Endothelial cell of umbilical vein (primary cell): ENCODE measurements around the gene UBAC1. TPM values are rescaled to one million over a fixed set of nuclear protein-coding genes. Genes with fewer than 3 reads are reported as not detected.

Experiments
- BruUV-seq: library from RNA; stranded (reverse); fragments of 400-500 nt; replicated peaks from 2 replicates; lab custom pipeline; 2021; lab: Mats Ljungman, UMichigan
- CTCF ChIA-PET: fragments of 300-600, 350-600 bp; sonication (Branson Sonifier 250); formaldehyde crosslinking; loops from one replicate; lab custom pipeline; 2021; ENCODE audit warnings: antibody characterized with exemption, inconsistent platforms; lab: Charles Lee
- POLR2A ChIA-PET: fragments of 300-600, 350-600 bp; sonication (Branson Sonifier 250); formaldehyde crosslinking; loops from one replicate; lab custom pipeline; 2021; ENCODE audit warnings: antibody characterized with exemption, inconsistent platforms; lab: Charles Lee
- DNase-seq: peaks from one replicate; pipeline ENCODE4 v3.0.0-alpha.2; 2011; ENCODE audit warnings: low read depth, low spot score
- FAIRE-seq: peaks from 2 replicates; lab custom pipeline; 2011; peaks lifted over from hg19 to GRCh38; lab: Jason Lieb, UNC
- H2AFZ ChIP-seq: 2 replicates; pipeline ENCODE4 v1.6.0; 2012; ENCODE audit warnings: low read depth, low read length, control low read depth, inconsistent platforms
- H3K27ac ChIP-seq: 2 replicates; pipeline ENCODE4 v1.5.1; 2011; ENCODE audit warnings: low read depth, mild to moderate bottlenecking, control low read depth, low read length, moderate library complexity; ENCODE audit not compliant: insufficient read depth
- H3K27me3 ChIP-seq, 2 experiments: 2 replicates each; pipeline versions ENCODE4 v1.6.0 to v1.6.1; 2011; ENCODE audit warnings: low read length in 2 of 2, mixed read lengths in 1 of 2; ENCODE audit not compliant: control insufficient read depth in 2 of 2, insufficient read depth in 2 of 2
- H3K36me3 ChIP-seq, 2 experiments: 2 replicates in 1 of 2; 3 replicates in 1 of 2; pipeline ENCODE4 v1.5.1; 2011; ENCODE audit warnings: low read length in 2 of 2, mild to moderate bottlenecking in 1 of 2, moderate library complexity in 1 of 2; ENCODE audit not compliant: control insufficient read depth in 2 of 2, insufficient read depth in 2 of 2; ENCODE audit errors: extremely low read depth in 1 of 2
- H3K4me1 ChIP-seq: 3 replicates; pipeline ENCODE4 v1.5.1; 2011; ENCODE audit warnings: mild to moderate bottlenecking, low read length; ENCODE audit not compliant: control insufficient read depth, insufficient read depth; ENCODE audit errors: extremely low read depth
- H3K4me2 ChIP-seq: 2 replicates; pipeline ENCODE4 v1.6.1; 2011; ENCODE audit warnings: low read length, control low read depth, mixed read lengths; ENCODE audit not compliant: insufficient read depth
- H3K4me3 ChIP-seq, 3 experiments: fragments of 200-600 bp in 1 of 3; sonication (generic), shearing (Covaris generic) in 1 of 3; replicated peaks in 1 of 3; 2 replicates each; pipeline ENCODE4 v1.5.1; 2011 to 2016; ENCODE audit warnings: control low read depth in 3 of 3, low read length in 3 of 3, mild to moderate bottlenecking in 2 of 3, inconsistent platforms in 1 of 3, low read depth in 1 of 3, moderate library complexity in 1 of 3; ENCODE audit not compliant: insufficient read depth in 1 of 3
- H3K79me2 ChIP-seq: 2 replicates; pipeline ENCODE4 v1.6.0; 2012; ENCODE audit warnings: low read length, inconsistent platforms; ENCODE audit not compliant: control insufficient read depth, insufficient read depth
- H3K9ac ChIP-seq: replicated peaks from 2 replicates; pipeline ENCODE3; 2011; ENCODE audit warnings: low read length, control low read depth; ENCODE audit not compliant: insufficient read depth; ENCODE audit errors: extremely low read depth
- H3K9me1 ChIP-seq: replicated peaks from 3 replicates; pipeline ENCODE4 v1.6.0; 2011; ENCODE audit warnings: mild to moderate bottlenecking, low read length; ENCODE audit not compliant: control insufficient read depth, insufficient read depth; ENCODE audit errors: extremely low read depth
- H3K9me3 ChIP-seq: replicated peaks from 2 replicates; pipeline ENCODE4 v1.5.1; 2012; ENCODE audit warnings: low read length, inconsistent platforms; ENCODE audit not compliant: control insufficient read depth, insufficient read depth
- H4K20me1 ChIP-seq: replicated peaks from 2 replicates; pipeline ENCODE3; 2011; ENCODE audit warnings: mild to moderate bottlenecking, low read length; ENCODE audit not compliant: control insufficient read depth, insufficient read depth; ENCODE audit errors: extremely low read depth
- CTCF ChIP-seq, 2 donors: IDR thresholded peaks; 1 replicate in 1 of 2; 2 replicates in 1 of 2; pipeline ENCODE4 v1.5.1; 2011; ENCODE audit warnings: low read length in 2 of 2, mild to moderate bottlenecking in 2 of 2, moderate library complexity in 2 of 2, control low read depth in 1 of 2, inconsistent platforms in 1 of 2, low read depth in 1 of 2; ENCODE audit not compliant: insufficient read depth in 1 of 2; ENCODE audit errors: extremely low read depth in 1 of 2
- EZH2 ChIP-seq: IDR thresholded peaks from 2 replicates; pipeline ENCODE4 v1.6.1; 2012; ENCODE audit warnings: borderline replicate concordance, low read depth, mild to moderate bottlenecking, moderate library complexity, low read length, inconsistent platforms; ENCODE audit not compliant: severe bottlenecking
- FOS ChIP-seq: IDR thresholded peaks from 2 replicates; pipeline ENCODE4 v1.6.1; 2011; ENCODE audit warnings: mild to moderate bottlenecking, low read length, moderate library complexity, borderline replicate concordance; ENCODE audit not compliant: insufficient read depth
- GATA2 ChIP-seq: IDR thresholded peaks from 2 replicates; pipeline ENCODE4 v1.7.0; 2011; ENCODE audit warnings: low read depth, mild to moderate bottlenecking, moderate library complexity, mixed read lengths, low read length; ENCODE audit not compliant: insufficient read length, insufficient read depth
- JUN ChIP-seq: IDR thresholded peaks from 2 replicates; pipeline ENCODE4 v1.6.1; 2011; ENCODE audit warnings: borderline replicate concordance, low read depth; ENCODE audit not compliant: insufficient read length, insufficient read depth
- MAX ChIP-seq: IDR thresholded peaks from 2 replicates; pipeline ENCODE4 v1.6.1; 2011; ENCODE audit not compliant: insufficient read depth, insufficient read length
- MYC ChIP-seq: IDR thresholded peaks from one replicate; pipeline ENCODE4 v1.6.1; 2011; ENCODE audit warnings: mild to moderate bottlenecking, low read depth, low read length
- POLR2A ChIP-seq: IDR thresholded peaks from 2 replicates; pipeline ENCODE4 v1.6.1; 2012; ENCODE audit warnings: low read depth, mild to moderate bottlenecking, control low read depth, low read length
- POLR2AphosphoS5 ChIP-seq: IDR thresholded peaks from 2 replicates; pipeline ENCODE4 v1.6.1; 2012; ENCODE audit warnings: low read depth, mild to moderate bottlenecking, control low read depth, low read length, moderate library complexity; ENCODE audit not compliant: insufficient read depth
- dilution Hi-C: fragments of 300-500 bp; cut with MboI; formaldehyde crosslinking; loops from one replicate; pipeline ENCODE4 v1.15.0; 2019; ENCODE audit warnings: low sequenced_read_pairs; ENCODE audit not compliant: extremely low pct_ligation_motif_present
- intact Hi-C: fragments of 100-400 bp; cut with micrococcal nuclease; formaldehyde crosslinking; loops from one replicate; pipeline ENCODE4 v1.10.0; 2022
- polyA plus RNA-seq, 4 experiments: library from polyadenylated mRNA; depleted of rRNA in 3 of 4; stranded (reverse) in 3 of 4; unstranded in 1 of 4; fragments of >200 nt; gene quantifications; 2 replicates each; pipeline versions ENCODE4 v1.2.1 to v1.2.3, GENCODE V29; 2011 to 2012; ENCODE audit warnings: missing spikeins in 1 of 4
- total RNA-seq: library from RNA; stranded (reverse); gene quantifications from 2 replicates; pipeline ENCODE4 v1.2.3, GENCODE V29; 2021

UBAC1 gene
- total and polyA plus RNA-seq, 2 donors (not counting 3 experiments of a cell fraction or from before 2014, with no cell fraction given), result 39.5 to 56.7 TPM

- Histone ChIP-seq H2AFZ (no peak overlapping the region), H3K4me3 (no peak overlapping the region), H3K27ac (no peak overlapping the region), H3K4me2 (no peak overlapping the region), H3K36me3 (peaks cover 0 to 20% of the 10 kb centered on the region in 2 experiments), H3K79me2 (no peaks in the 10 kb centered on the region), H3K9me1 (no peaks in the 10 kb centered on the region), H3K9ac (no peak overlapping the region), H3K27me3 (no peaks in the 10 kb centered on the region), H4K20me1 (no peaks in the 10 kb centered on the region), H3K4me1 (no peaks in the 10 kb centered on the region), H3K9me3 (no peaks in the 10 kb centered on the region)
- ChIA-PET POLR2A (no interaction called here), CTCF (no interaction called here)
- TF ChIP-seq POLR2AphosphoS5 (no peak), JUN (no peak), MAX (no peak), POLR2A (no peak), GATA2 (no peak), CTCF (IDR thresholded peaks at IDR 0.05; ENCODE audit: extremely low read depth in 1 of 2, insufficient read depth in 1 of 2, low read depth in 1 of 2, low read length in 2 of 2) (no peak), MYC (no peak), EZH2 (no peak), FOS (no peak)
- dilution Hi-C loops, result no loop called here
- FAIRE-seq (no peak), DNase-seq (no peak)
- BruUV-seq, result no TSS peak
- intact Hi-C loops, result no loop called here
Observed at GRCh38 chr9:135933114-135933513, 28.1 kb downstream of the UBAC1 start.
